ENCODE results near the gene MCM5. TPM values are rescaled to one million over a fixed set of nuclear protein-coding genes. Genes with fewer than 3 reads are reported as not detected.

The MCM5 gene
- total RNA-seq, 2 experiments from 2014 or later: 342 to 348 TPM

DNA sequence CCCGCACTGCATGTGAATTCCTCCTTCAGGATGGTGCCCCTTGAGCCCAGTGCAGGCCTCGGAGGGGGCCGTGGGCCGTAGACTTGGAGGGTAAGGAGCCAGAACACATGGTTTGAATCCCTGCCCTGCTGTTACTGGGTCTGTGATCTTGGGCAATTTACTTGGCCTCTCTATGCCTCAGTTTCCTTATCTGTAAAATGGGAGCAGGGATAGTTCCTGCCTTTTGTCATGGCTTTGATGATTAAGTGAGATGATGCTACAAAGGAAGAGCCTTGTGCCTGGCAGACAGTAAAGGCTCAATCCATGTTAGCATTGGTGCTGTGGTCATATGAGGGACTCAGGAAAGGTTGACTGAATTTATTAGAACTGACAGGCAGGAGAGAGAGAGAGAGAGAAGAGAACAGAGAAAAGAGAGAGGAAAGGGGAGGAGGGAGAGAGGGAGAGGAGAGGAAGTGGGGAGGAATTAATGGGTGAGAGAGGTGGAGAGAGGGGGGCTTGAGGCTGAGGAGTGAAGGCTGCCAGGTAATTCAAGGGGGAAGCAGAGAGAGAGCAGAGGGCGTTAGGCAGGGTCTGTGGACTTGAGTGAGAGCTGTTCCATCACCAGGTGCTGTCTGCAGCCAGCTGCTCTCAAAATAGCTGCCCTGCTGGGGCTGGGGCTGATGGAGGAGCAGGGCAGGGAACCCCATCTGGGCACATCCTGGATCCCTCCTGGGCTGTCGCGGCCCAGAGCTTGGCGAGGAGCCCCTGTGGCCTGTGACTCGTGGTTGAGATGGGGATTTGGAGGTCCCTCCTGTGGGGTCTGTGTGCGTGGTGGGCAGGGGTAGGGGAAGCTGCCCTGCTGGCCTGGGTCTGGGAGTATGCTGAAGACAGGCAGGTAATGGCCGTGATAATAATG, 44.1 kb downstream of the MCM5 start:
- no peak overlapping the region for H3K27ac Mint-ChIP-seq

DNA sequence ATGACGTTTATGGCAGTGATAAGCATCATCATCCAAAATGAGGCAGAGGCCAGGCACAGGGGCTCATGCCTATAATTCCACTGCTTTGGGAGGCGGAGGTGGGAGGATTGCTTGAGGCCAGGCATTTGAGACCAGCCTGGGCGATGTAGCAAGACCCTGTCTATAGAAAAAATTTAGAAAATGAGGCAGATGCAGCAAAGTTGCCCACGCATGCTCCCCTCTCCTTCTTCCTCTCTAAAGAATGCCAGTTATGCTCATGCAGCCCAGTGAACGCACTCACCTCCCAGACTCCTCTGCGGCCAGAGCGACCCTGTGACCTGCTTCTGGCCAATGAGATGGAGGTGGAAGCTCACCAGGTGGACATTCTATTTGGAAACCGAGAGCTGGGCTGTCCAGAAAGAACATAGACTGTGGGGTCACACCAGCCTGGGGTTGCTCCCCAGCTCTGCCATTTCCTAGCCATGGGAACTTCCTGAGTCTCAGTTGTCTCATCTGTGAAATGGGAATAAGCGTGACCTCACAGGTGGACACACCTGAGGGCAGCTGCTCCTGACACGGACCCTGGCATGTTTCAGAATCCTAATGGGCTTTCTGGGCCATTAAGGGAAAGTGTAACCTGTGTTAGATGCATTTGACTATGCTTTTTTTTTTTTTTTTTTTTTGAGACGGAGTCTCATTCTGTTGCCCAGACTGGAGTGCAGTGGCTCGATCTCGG, 44.9 kb downstream of the MCM5 start:
- H3K27ac Mint-ChIP-seq: no peak overlapping the region
- no peaks in the 10 kb centered on the region for H3K36me3 Mint-ChIP-seq
- no peaks in the 10 kb centered on the region for H3K27me3 Mint-ChIP-seq
- H3K4me3 Mint-ChIP-seq: no peak overlapping the region
- H3K4me1 Mint-ChIP-seq: peaks cover 2% of the 10 kb centered on the region
- no peaks in the 10 kb centered on the region for H3K9me3 Mint-ChIP-seq
- DNase-seq: no peak

More for the DNA sequence above, 44.1 kb downstream of the MCM5 start:
- Mint-ChIP-seq H3K4me3 (no peak overlapping the region), H3K9me3 (no peaks in the 10 kb centered on the region), H3K27me3 (no peaks in the 10 kb centered on the region), H3K4me1 (peaks cover 2% of the 10 kb centered on the region), H3K36me3 (peaks cover 4% of the 10 kb centered on the region)
- DNase-seq: no peak

GRCh38 chr22:35445933-35446332, 46.0 kb downstream of the MCM5 start:
- no peak overlapping the region for H3K27ac Mint-ChIP-seq
- peaks cover 3% of the 10 kb centered on the region for H3K36me3 Mint-ChIP-seq
- H3K4me3 Mint-ChIP-seq: no peak overlapping the region
- H3K27me3 Mint-ChIP-seq: no peaks in the 10 kb centered on the region
- no peaks in the 10 kb centered on the region for H3K9me3 Mint-ChIP-seq
- peaks cover 2% of the 10 kb centered on the region for H3K4me1 Mint-ChIP-seq
- no peak for DNase-seq

DNA sequence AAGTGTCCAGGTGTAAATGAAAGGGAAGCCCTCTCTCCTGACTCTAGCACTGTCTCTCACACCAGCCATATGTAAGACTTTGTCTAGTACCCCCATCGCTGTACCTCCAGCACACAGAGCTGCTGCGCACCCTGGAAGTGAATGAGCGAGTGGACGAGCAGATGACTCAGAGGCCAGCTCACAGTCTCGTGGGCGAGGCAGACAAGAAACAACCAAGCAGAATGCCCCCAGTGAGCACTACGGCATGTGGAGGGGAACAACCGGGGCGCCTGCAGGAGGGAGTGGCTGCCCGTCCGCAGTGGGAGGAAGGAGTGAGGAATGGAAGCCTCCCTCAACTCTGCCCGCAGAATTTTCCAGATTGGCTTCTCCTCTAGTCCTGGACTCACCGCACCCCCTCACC, 46.4 kb downstream of the MCM5 start:
- DNase-seq: no peak
- H3K4me3 Mint-ChIP-seq: no peak overlapping the region
- peaks cover 3% of the 10 kb centered on the region for H3K36me3 Mint-ChIP-seq
- no peaks in the 10 kb centered on the region for H3K9me3 Mint-ChIP-seq
- no peaks in the 10 kb centered on the region for H3K27me3 Mint-ChIP-seq
- H3K4me1 Mint-ChIP-seq: peaks cover 2% of the 10 kb centered on the region
- H3K27ac Mint-ChIP-seq: no peak overlapping the region

DNA sequence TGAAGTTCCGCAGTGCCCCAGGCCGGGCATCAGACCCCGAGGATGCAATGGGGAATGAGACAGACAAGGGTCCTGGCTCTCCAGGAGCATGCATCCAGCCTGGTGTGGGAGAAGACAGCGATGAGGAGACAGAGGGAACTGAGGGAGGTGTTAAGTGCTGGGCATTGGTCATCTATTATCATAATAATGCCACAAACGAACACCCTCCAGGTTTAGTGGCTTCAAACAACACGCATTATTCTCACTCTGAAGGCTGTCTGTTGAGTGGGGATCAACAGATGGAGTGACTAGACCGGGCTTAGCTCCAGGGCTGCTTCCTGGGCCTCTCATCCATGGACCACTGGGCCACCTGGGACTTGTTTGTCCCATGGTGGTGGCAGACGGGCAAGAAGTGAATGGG, 48.6 kb downstream of the MCM5 start:
- Mint-ChIP-seq H3K27ac (no peak overlapping the region), H3K4me3 (no peak overlapping the region), H3K36me3 (peaks cover 3% of the 10 kb centered on the region), H3K27me3 (no peaks in the 10 kb centered on the region), H3K9me3 (no peaks in the 10 kb centered on the region), H3K4me1 (peaks cover 2% of the 10 kb centered on the region)
- no peak for DNase-seq

DNA sequence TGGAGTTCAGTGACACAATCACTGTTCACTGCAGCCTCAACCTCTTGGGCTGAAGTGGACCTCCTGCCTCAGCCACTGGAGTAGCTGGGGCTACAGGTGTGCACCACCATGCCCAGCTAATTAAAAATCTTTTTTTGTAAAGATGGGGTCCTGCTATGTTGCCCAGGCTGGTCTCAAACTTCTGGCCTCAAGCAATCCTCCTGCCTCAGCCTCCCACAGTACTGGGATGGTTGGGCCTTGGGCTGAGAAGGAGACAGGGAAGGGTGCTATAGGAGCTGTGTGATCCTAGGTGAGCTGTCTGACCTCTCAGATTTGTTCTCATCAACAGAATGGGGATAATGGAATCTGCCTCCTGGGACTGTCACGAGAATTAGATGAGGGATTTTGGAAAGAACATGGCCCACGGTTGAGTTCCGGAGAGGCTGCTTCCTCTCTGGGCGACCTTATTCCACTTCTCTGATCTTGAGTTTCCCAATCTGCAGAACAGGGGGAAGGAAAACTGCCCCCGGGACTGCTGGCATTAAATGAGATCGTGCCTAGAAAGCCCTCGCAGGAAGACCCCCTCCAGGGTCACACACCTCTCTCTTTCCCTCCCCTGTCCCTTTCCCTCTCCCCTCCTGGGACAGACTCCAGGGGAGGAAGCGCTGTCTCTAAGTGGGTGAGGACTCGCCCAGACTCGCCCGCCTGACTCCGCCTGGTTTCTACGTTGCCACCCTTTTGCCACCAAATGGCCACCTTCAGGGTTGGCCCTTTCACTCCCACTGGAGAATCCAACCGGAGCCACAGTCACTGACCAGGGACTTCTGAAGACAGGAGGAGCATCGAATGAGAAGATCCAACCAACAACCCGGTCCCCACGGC, 50.1 kb downstream of the MCM5 start:
- no peak overlapping the region for H3K27ac Mint-ChIP-seq
- H3K4me1 Mint-ChIP-seq: peaks cover 2% of the 10 kb centered on the region
- no peak overlapping the region for H3K4me3 Mint-ChIP-seq
- no peaks in the 10 kb centered on the region for H3K27me3 Mint-ChIP-seq
- no peak for DNase-seq
- peaks cover 3% of the 10 kb centered on the region for H3K36me3 Mint-ChIP-seq
- H3K9me3 Mint-ChIP-seq: no peaks in the 10 kb centered on the region

- Mint-ChIP-seq H3K9me3 (no peaks in the 10 kb centered on the region), H3K36me3 (peaks cover 3% of the 10 kb centered on the region), H3K4me3 (no peak overlapping the region), H3K4me1 (peaks cover 2% of the 10 kb centered on the region), H3K27ac (no peak overlapping the region), H3K27me3 (no peaks in the 10 kb centered on the region)
- no peak for DNase-seq
Observed at GRCh38 chr22:35450824-35451569, 51.1 kb downstream of the MCM5 start.

GRCh38 chr22:35451592-35451991, 51.7 kb downstream of the MCM5 start:
- H3K4me1 Mint-ChIP-seq: no peaks in the 10 kb centered on the region
- no peak for DNase-seq
- H3K27ac Mint-ChIP-seq: no peak overlapping the region
- H3K27me3 Mint-ChIP-seq: no peaks in the 10 kb centered on the region
- H3K9me3 Mint-ChIP-seq: no peaks in the 10 kb centered on the region
- H3K36me3 Mint-ChIP-seq: peaks cover 3% of the 10 kb centered on the region
- H3K4me3 Mint-ChIP-seq: no peak overlapping the region

- Mint-ChIP-seq H3K27ac (no peak overlapping the region), H3K27me3 (no peaks in the 10 kb centered on the region), H3K9me3 (no peaks in the 10 kb centered on the region), H3K4me1 (no peaks in the 10 kb centered on the region), H3K36me3 (peaks cover 3% of the 10 kb centered on the region), H3K4me3 (no peak overlapping the region)
- DNase-seq: no peak
Observed at GRCh38 chr22:35452351-35452781, 52.4 kb downstream of the MCM5 start.

DNA sequence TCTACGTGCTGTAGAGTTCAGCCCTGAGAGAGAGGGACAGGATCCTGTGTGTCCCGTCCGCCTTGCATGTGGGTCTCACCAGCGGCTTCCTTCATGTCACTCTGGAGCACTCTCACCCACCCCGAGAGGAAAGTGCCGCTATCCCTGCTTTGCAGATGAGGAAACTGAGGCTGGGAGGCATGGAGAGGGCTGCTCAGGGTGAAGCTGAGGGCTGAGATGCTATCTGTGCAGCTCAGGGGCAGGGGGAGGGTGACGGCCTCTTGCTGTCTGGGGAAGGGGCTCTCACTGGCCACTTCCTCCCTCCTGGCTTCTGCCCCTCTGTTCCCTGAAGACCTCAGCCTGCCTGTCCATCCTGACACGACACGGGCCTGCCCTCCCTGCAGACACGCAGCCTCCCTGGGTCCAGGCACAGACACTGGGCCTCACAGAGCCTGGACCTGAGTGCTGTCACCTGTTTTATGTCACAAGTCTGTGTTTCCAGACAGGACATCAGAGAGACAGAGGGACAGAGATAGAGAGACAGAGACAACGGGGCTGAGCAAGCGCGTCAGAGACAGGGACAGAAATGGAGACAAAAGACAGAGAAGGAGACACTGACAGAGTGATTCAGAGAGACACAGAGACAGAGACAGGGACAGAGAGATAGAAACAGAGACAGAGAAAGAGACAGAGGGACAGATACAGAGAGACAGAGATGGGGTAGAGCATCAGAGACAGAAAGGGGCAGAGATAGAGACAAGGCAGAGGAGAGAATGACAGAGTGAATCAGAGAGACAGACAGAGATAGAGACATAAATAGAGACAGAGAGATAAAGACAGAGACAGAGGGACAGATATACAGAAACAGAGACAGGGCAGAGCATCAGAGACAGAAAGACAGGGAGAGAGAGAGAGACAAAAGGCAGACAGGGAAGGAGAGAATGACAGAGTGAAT, 53.1 kb downstream of the MCM5 start:
- Mint-ChIP-seq H3K9me3 (no peaks in the 10 kb centered on the region), H3K4me1 (no peaks in the 10 kb centered on the region), H3K4me3 (no peak overlapping the region), H3K27me3 (no peaks in the 10 kb centered on the region), H3K36me3 (peaks cover 3% of the 10 kb centered on the region), H3K27ac (no peak overlapping the region)
- DNase-seq: no peak

GRCh38 chr22:35454416-35455054, 54.6 kb downstream of the MCM5 start:
- DNase-seq: no peak

GRCh38 chr22:35455529-35455928, 55.6 kb downstream of the MCM5 start:
- no peaks in the 10 kb centered on the region for H3K36me3 Mint-ChIP-seq
- no peaks in the 10 kb centered on the region for H3K27me3 Mint-ChIP-seq
- no peak overlapping the region for H3K4me3 Mint-ChIP-seq
- H3K4me1 Mint-ChIP-seq: no peaks in the 10 kb centered on the region
- H3K27ac Mint-ChIP-seq: no peak overlapping the region
- no peaks in the 10 kb centered on the region for H3K9me3 Mint-ChIP-seq
- DNase-seq: no peak

More at GRCh38 chr22:35454416-35455054, 54.6 kb downstream of the MCM5 start:
- no peaks in the 10 kb centered on the region for H3K9me3 Mint-ChIP-seq
- peaks cover 3% of the 10 kb centered on the region for H3K36me3 Mint-ChIP-seq
- H3K27ac Mint-ChIP-seq: no peak overlapping the region
- no peaks in the 10 kb centered on the region for H3K27me3 Mint-ChIP-seq
- no peak overlapping the region for H3K4me3 Mint-ChIP-seq
- no peaks in the 10 kb centered on the region for H3K4me1 Mint-ChIP-seq

DNA sequence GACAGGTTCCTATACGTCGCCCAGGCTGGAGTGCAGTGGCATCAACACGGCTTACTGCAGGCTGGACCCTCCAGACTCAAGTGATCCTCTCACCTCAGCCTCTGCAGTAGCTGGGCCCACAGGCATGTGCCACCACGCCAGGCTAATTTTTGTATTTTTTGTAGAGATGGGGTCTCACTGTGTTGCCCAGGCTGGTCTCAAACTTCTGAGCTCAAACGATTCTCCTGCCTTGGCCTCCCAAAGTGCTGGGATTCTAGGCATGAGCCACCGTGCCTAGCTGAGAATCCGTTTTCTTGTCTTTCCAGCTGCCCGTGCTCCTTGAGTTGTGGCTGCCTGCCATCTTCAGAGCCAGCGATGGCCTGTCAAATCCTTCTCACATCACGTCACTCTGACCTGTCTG, 56.8 kb downstream of the MCM5 start:
- Mint-ChIP-seq H3K36me3 (no peaks in the 10 kb centered on the region), H3K27me3 (no peaks in the 10 kb centered on the region), H3K9me3 (no peaks in the 10 kb centered on the region), H3K4me3 (no peak overlapping the region), H3K4me1 (no peaks in the 10 kb centered on the region), H3K27ac (no peak overlapping the region)
- no peak for DNase-seq
